ENCODE measurements around the gene ABCC9. TPM values are rescaled to one million over a fixed set of nuclear protein-coding genes. Genes with fewer than 3 reads are reported as not detected.

ABCC9 gene
- total RNA-seq, 1 experiment from 2014 or later = not detected

GRCh38 chr12:21946983-21947382 lies 5.8 kb upstream of the ABCC9 start:
- Histone ChIP-seq H3K23me2 (ENCODE audit: insufficient read length, low read depth, low read length, poor library complexity, severe bottlenecking) (peaks cover 3% of the 10 kb centered on the region), H2AFZ (ENCODE audit: low read length) (no peak overlapping the region), H3K18ac (ENCODE audit: insufficient read length, low read depth, low read length) (no peak overlapping the region), H3K27me3 (ENCODE audit: insufficient read depth, low read length) (peaks cover 3% of the 10 kb centered on the region; the same call in 1 of the 2 replicates), H2BK12ac (ENCODE audit: insufficient read length, low read depth, low read length) (no peak overlapping the region), H3K4me2 (ENCODE audit: insufficient read depth, insufficient read length, low read length) (no peak overlapping the region), H2BK15ac (ENCODE audit: low read depth, low read length) (no peak overlapping the region), H2BK120ac (ENCODE audit: low read depth, low read length, poor library complexity, severe bottlenecking) (no peak overlapping the region), H3T11ph (ENCODE audit: low read length) (no peak overlapping the region), H2BK20ac (ENCODE audit: low read depth, low read length, poor library complexity, severe bottlenecking) (no peak overlapping the region), H3K79me2 (ENCODE audit: insufficient read depth, low read length) (no peaks in the 10 kb centered on the region), H3K79me1 (ENCODE audit: insufficient read depth, low read depth, low read length, poor library complexity, severe bottlenecking) (no peaks in the 10 kb centered on the region), H4K91ac (ENCODE audit: insufficient read length, low read depth, low read length) (no peak overlapping the region), H4K5ac (ENCODE audit: insufficient read length, low read depth, low read length) (no peak overlapping the region), H4K20me1 (ENCODE audit: control insufficient read depth, insufficient read depth, insufficient read length) (no peaks in the 10 kb centered on the region), H4K8ac (replicated peaks; ENCODE audit: insufficient read length, low read depth, low read length) (no peak overlapping the region), H3K4me1 (ENCODE audit: insufficient read depth, low read length) (no peaks in the 10 kb centered on the region), H3K23ac (ENCODE audit: insufficient read length, low read depth, low read length) (no peak overlapping the region), H3K27ac (ENCODE audit: insufficient read length, low read depth, low read length) (no peak overlapping the region), H3K9ac (ENCODE audit: extremely low read depth, insufficient read length, low read length) (no peak overlapping the region), H3K4ac (ENCODE audit: low read depth, low read length) (no peak overlapping the region), H3K14ac (ENCODE audit: insufficient read depth, low read length) (no peak overlapping the region), H3K9me3 (ENCODE audit: control insufficient read depth, low read depth, low read length) (no peaks in the 10 kb centered on the region), H2BK5ac (ENCODE audit: insufficient read length, low read length) (no peak overlapping the region), H2AK5ac (ENCODE audit: insufficient read length, low read length) (no peak overlapping the region), H3K56ac (ENCODE audit: insufficient read length, low read depth, low read length) (no peak overlapping the region)
- Mint-ChIP-seq H3K27ac (no peak overlapping the region), H3K9me3 (peaks cover 13% of the 10 kb centered on the region in 2 experiments), H3K36me3 (ENCODE audit: insufficient read depth in 1 of 3, low read depth in 3 of 3) (peaks cover 0 to 9% (median 2%) of the 10 kb centered on the region in 3 experiments; a peak in 3 of 7 replicates), H3K27me3 (ENCODE audit: low read depth) (peaks cover 38% of the 10 kb centered on the region), H3K4me1 (no peaks in the 10 kb centered on the region), H3K4me3 (no peak overlapping the region)
- DNase-seq = no peak
- no peak for TF ChIP-seq CTCF (conservative IDR thresholded peaks at IDR 0.05)

All from H9 (cell line).